GM12801 (cell line): Measurements from ENCODE around the gene AGA.

Source experiments
- CTCF ChIP-seq: IDR thresholded peaks from one replicate; pipeline ENCODE4 v1.5.1; 2011; ENCODE audit warnings: control low read depth; ENCODE audit not compliant: insufficient read length; ENCODE audit errors: extremely low read depth

Gene AGA

GRCh38 chr4:177404342-177404741 lies 37.9 kb downstream of the AGA start:
- TF ChIP-seq CTCF: no peak

- TF ChIP-seq CTCF: no peak
Measured at GRCh38 chr4:177403746-177404145, 38.5 kb downstream of the AGA start.

- no peak for TF ChIP-seq CTCF
Measured at GRCh38 chr4:177401658-177402273, 40.5 kb downstream of the AGA start.

GRCh38 chr4:177400030-177400429 lies 42.2 kb downstream of the AGA start:
- no peak for TF ChIP-seq CTCF

GRCh38 chr4:177396352-177396751 lies 45.9 kb downstream of the AGA start:
- no peak for TF ChIP-seq CTCF

- TF ChIP-seq CTCF: no peak
Measured at GRCh38 chr4:177393236-177393635, 49.0 kb downstream of the AGA start.

- no peak for TF ChIP-seq CTCF
Measured at GRCh38 chr4:177391953-177392352, 50.3 kb downstream of the AGA start.
